ENCODE measurements around the gene HDHD3.

GRCh38 chr9:113409883-113410206 lies 33.1 kb upstream of the HDHD3 start:
- no peak for TF ChIP-seq EZH2phosphoT487 (IDR thresholded peaks at IDR 0.05; ENCODE audit: borderline replicate concordance, low read depth, low read length)
- TF ChIP-seq CTCF (conservative IDR thresholded peaks at IDR 0.05; ENCODE audit: low read length) = 0 out of 2 replicates have a peak, but pooled peaks have one; percentile 26

Measured in OCI-LY7 (cell line).